Neural crest cell (in vitro differentiated cells): ENCODE data around the gene NPAS1. TPM values are rescaled to one million over a fixed set of nuclear protein-coding genes. Genes with fewer than 3 reads are reported as not detected.
A peak's percentile ranks its signal among the peaks of the same experiment; 100 is the strongest.

Experiments used
- DNase-seq: peaks from one replicate; pipeline ENCODE4 v3.0.0; 2021; ENCODE audit warnings: low read depth, mixed read lengths, low spot score
- H3K27ac Mint-ChIP-seq: one replicate; pipeline ENCODE4 v1.8.0; 2021; ENCODE audit warnings: mild to moderate bottlenecking, mixed read lengths; ENCODE audit not compliant: unreplicated experiment
- H3K27me3 Mint-ChIP-seq: 2 replicates; pipeline ENCODE4 v1.8.0; 2021; ENCODE audit warnings: low read depth, mild to moderate bottlenecking, mixed read lengths
- H3K36me3 Mint-ChIP-seq: 2 replicates; pipeline ENCODE4 v1.8.0; 2021; ENCODE audit warnings: low read depth, mild to moderate bottlenecking, mixed read lengths
- H3K4me1 Mint-ChIP-seq: 2 replicates; pipeline ENCODE4 v1.8.0; 2021; ENCODE audit warnings: mixed read lengths
- H3K4me3 Mint-ChIP-seq: one replicate; pipeline ENCODE4 v1.8.0; 2021; ENCODE audit warnings: mild to moderate bottlenecking, mixed read lengths
- H3K9me3 Mint-ChIP-seq: 2 replicates; pipeline ENCODE4 v1.8.0; 2021; ENCODE audit warnings: mixed read lengths
- CTCF ChIP-seq: fragments of 200-600 bp; sonication (generic); conservative IDR thresholded peaks from 2 replicates; pipeline ENCODE4 v1.5.0; 2021; ENCODE audit warnings: antibody characterized with exemption, mild to moderate bottlenecking
- total RNA-seq: library from RNA; stranded (reverse); gene quantifications from 2 replicates; pipeline ENCODE4 v1.2.1, GENCODE V29; 2021

NPAS1 gene
- total RNA-seq, 1 donor from 2014 or later: 1.5 TPM

- Mint-ChIP-seq H3K36me3 (no peaks in the 10 kb centered on the region), H3K4me3 (no peak overlapping the region), H3K4me1 (peaks cover 17% of the 10 kb centered on the region), H3K27ac (no peak overlapping the region), H3K27me3 (no peaks in the 10 kb centered on the region), H3K9me3 (no peaks in the 10 kb centered on the region)
- DNase-seq: no peak
- no peak for TF ChIP-seq CTCF
Measured at GRCh38 chr19:46985542-46986415, 33.9 kb upstream of the NPAS1 start.

DNA sequence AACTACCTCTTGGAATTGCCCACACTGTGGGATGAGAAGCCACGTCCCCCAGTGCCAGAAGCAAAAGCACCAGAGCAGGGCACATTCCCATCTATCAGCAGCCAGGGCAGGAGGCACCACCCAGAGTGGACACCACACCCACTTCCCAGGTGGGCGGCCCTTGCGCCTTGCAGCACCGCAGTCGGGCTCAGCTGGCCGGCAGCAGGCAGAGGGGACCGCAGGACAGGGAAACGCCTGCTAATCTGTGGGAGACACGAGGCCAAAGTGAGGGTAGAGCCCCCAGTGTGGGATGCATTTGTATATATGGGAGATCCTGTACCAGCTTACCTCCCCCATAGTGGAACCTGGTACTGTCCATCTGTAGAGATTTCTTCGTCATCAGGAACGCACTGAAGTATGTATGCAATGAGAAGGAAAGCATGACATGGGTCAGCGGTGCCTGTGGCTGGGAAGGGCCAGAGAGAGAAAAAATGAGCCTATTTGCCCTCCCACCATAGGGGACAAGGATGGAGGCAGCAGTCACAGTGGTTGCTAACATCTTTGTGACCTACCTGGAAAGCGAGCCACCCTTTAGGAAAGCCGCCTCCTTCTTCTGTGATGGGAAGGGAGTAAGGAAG, 30.9 kb upstream of the NPAS1 start:
- H3K4me1 Mint-ChIP-seq: peaks cover 21% of the 10 kb centered on the region
- no peak overlapping the region for H3K4me3 Mint-ChIP-seq
- H3K36me3 Mint-ChIP-seq: no peaks in the 10 kb centered on the region
- no peaks in the 10 kb centered on the region for H3K27me3 Mint-ChIP-seq
- DNase-seq: no peak
- no peak for TF ChIP-seq CTCF
- H3K27ac Mint-ChIP-seq: peak overlapping the region; percentile 22
- no peaks in the 10 kb centered on the region for H3K9me3 Mint-ChIP-seq

DNA sequence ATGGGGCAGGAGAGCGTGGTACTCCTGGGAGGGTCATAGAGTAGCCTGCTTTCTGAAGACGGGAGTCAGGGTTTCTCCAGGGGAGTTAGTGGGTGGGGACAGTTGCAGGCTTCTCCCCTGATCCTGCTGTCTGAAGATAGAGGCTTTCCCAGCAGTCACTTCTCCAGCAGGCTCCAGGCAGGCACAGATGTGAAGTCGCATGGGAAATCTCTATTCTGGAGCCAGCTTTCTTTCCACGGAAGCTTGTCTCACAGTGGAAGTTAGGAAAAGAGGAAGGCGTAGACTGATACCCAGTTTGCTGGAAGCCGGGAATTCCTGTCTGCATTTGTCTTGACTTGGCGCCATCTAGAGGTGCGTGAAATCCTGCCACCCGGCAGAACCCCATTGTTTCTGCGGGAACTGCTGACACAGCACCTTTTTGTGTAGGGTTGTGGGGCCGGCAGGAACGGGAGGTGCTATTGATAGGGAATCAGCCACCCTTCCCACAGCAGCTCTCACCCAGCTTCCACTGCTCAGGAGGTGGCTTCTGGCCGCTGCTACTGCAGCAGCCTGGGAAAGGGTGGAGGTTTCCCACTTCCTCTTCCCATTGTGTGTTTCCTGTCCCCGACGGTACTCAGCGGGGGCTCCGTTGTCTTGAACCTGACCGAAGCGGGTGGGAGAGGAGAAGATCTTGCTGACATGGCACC, 28.5 kb upstream of the NPAS1 start:
- H3K36me3 Mint-ChIP-seq: no peaks in the 10 kb centered on the region
- H3K4me1 Mint-ChIP-seq: peaks cover 13% of the 10 kb centered on the region
- no peaks in the 10 kb centered on the region for H3K27me3 Mint-ChIP-seq
- H3K27ac Mint-ChIP-seq: peak overlapping the region; percentile 90
- no peaks in the 10 kb centered on the region for H3K9me3 Mint-ChIP-seq
- TF ChIP-seq CTCF: peak; percentile 89
- peak overlapping the region; percentile 54 for H3K4me3 Mint-ChIP-seq
- peak; percentile 75 for DNase-seq

- peaks cover 6% of the 10 kb centered on the region for H3K36me3 Mint-ChIP-seq
- H3K27ac Mint-ChIP-seq: no peak overlapping the region
- H3K4me1 Mint-ChIP-seq: peaks cover 13% of the 10 kb centered on the region
- no peak overlapping the region for H3K4me3 Mint-ChIP-seq
- no peaks in the 10 kb centered on the region for H3K9me3 Mint-ChIP-seq
- no peak for DNase-seq
- TF ChIP-seq CTCF: no peak
- H3K27me3 Mint-ChIP-seq: no peaks in the 10 kb centered on the region
Measured at GRCh38 chr19:46992699-46993535, 26.7 kb upstream of the NPAS1 start.

- H3K27me3 Mint-ChIP-seq: no peaks in the 10 kb centered on the region
- peaks cover 7% of the 10 kb centered on the region for H3K36me3 Mint-ChIP-seq
- no peaks in the 10 kb centered on the region for H3K9me3 Mint-ChIP-seq
- H3K4me1 Mint-ChIP-seq: peaks cover 16% of the 10 kb centered on the region
- no peak for TF ChIP-seq CTCF
- DNase-seq: no peak
- no peak overlapping the region for H3K4me3 Mint-ChIP-seq
- no peak overlapping the region for H3K27ac Mint-ChIP-seq
Measured at GRCh38 chr19:46993622-46994021, 26.0 kb upstream of the NPAS1 start.
